TTC549 (cell line): ENCODE measurements around the gene FTO.

Source experiments
- FAIRE-seq: peaks from 2 replicates; lab custom pipeline; 2012; peaks lifted over from hg19 to GRCh38; lab: Jason Lieb, UNC

Gene FTO

GRCh38 chr16:54191163-54191562, 487.2 kb downstream of the FTO start:
- no peak for FAIRE-seq

- FAIRE-seq: no peak
Observed at GRCh38 chr16:54191592-54191991, 487.6 kb downstream of the FTO start.

- FAIRE-seq: no peak
Observed at GRCh38 chr16:54193013-54193664, 489.2 kb downstream of the FTO start.

GRCh38 chr16:54193665-54194333, 489.8 kb downstream of the FTO start:
- no peak for FAIRE-seq

- no peak for FAIRE-seq
Observed at GRCh38 chr16:54194334-54194743, 490.4 kb downstream of the FTO start.

- FAIRE-seq: no peak
Observed at GRCh38 chr16:54197758-54198157, 493.8 kb downstream of the FTO start.

- no peak for FAIRE-seq
Observed at GRCh38 chr16:54199487-54200160, 495.7 kb downstream of the FTO start.

GRCh38 chr16:54200161-54200534, 496.2 kb downstream of the FTO start:
- FAIRE-seq: no peak

- no peak for FAIRE-seq
Observed at GRCh38 chr16:54200720-54201119, 496.8 kb downstream of the FTO start.

GRCh38 chr16:54201200-54201599, 497.2 kb downstream of the FTO start:
- no peak for FAIRE-seq
